ENCODE measurements around the gene KCTD13.

The KCTD13 gene

GRCh38 chr16:29907973-29908372 is 18.1 kb downstream of the KCTD13 start:
- ChIA-PET CTCF (interaction anchor here (1.3 kb wide), 1 partner anchor 13 kb away, joined by 4 read pairs; no protein-coding TSS in a partner anchor), POLR2A (no interaction called here)
- DNase-seq (ENCODE audit: extremely low spot score) = no peak
- no peak for TF ChIP-seq CTCF (IDR thresholded peaks at IDR 0.05; ENCODE audit: control extremely low read depth, extremely low read depth, low read depth, missing control alignments)

GRCh38 chr16:29906520-29907244 is 19.3 kb downstream of the KCTD13 start:
- DNase-seq (ENCODE audit: extremely low spot score) = no peak
- ChIA-PET POLR2A (no interaction called here), CTCF (no interaction called here)
- TF ChIP-seq CTCF (IDR thresholded peaks at IDR 0.05; ENCODE audit: control extremely low read depth, extremely low read depth, low read depth, missing control alignments) = no peak

GRCh38 chr16:29905668-29906067 is 20.4 kb downstream of the KCTD13 start:
- DNase-seq (ENCODE audit: extremely low spot score) = no peak
- CTCF ChIA-PET = no interaction called here
- no peak for TF ChIP-seq CTCF (IDR thresholded peaks at IDR 0.05; ENCODE audit: control extremely low read depth, extremely low read depth, low read depth, missing control alignments)
- POLR2A ChIA-PET = no interaction called here

GRCh38 chr16:29904947-29905346 is 21.1 kb downstream of the KCTD13 start:
- no peak for TF ChIP-seq CTCF (IDR thresholded peaks at IDR 0.05; ENCODE audit: control extremely low read depth, extremely low read depth, low read depth, missing control alignments)
- CTCF ChIA-PET = no interaction called here
- POLR2A ChIA-PET = interaction anchor here (0.7 kb wide), 1 partner anchor 661 kb away, joined by 5 read pairs; no protein-coding TSS in a partner anchor
- no peak for DNase-seq (ENCODE audit: extremely low spot score)

- no peak for DNase-seq (ENCODE audit: extremely low spot score)
- CTCF ChIA-PET = no interaction called here
- POLR2A ChIA-PET = no interaction called here
These were observed 22.4 kb downstream of the KCTD13 start for GRCh38 chr16:29903590-29903989.

GRCh38 chr16:29901607-29901945 is 24.4 kb downstream of the KCTD13 start:
- POLR2A ChIA-PET = no interaction called here
- DNase-seq (ENCODE audit: extremely low spot score) = no peak
- no peak for TF ChIP-seq CTCF (IDR thresholded peaks at IDR 0.05; ENCODE audit: control extremely low read depth, extremely low read depth, low read depth, missing control alignments)
- CTCF ChIA-PET = no interaction called here

More at GRCh38 chr16:29903590-29903989, 22.4 kb downstream of the KCTD13 start:
- TF ChIP-seq CTCF (IDR thresholded peaks at IDR 0.05; ENCODE audit: control extremely low read depth, extremely low read depth, low read depth, missing control alignments) = no peak

All from GM10248 (cell line).